ENCODE data around the gene MYL7.

The MYL7 gene

GRCh38 chr7:44116087-44116788 lies 24.9 kb downstream of the MYL7 start:
- Histone ChIP-seq H3K79me2 (ENCODE audit: insufficient read depth, low read depth) (peaks cover 12% of the 10 kb centered on the region; the same call in 1 of the 2 replicates), H3K27ac (no peak overlapping the region), H3K9ac (no peak overlapping the region), H3K4me2 (no peak overlapping the region), H2AFZ (ENCODE audit: low read depth) (no peak overlapping the region), H3K27me3 (ENCODE audit: insufficient read depth, low read depth) (no peaks in the 10 kb centered on the region), H3K36me3 (ENCODE audit: insufficient read depth) (peaks cover 5% of the 10 kb centered on the region; the same call in 1 of the 2 replicates), H3K4me3 (IDR thresholded peaks at IDR 0.05; ENCODE audit: insufficient read depth, low read depth, low read length) (no peak overlapping the region), H4K20me1 (ENCODE audit: insufficient read depth) (no peaks in the 10 kb centered on the region), H3K4me1 (ENCODE audit: low read depth, poor library complexity, severe bottlenecking) (peaks cover 5% of the 10 kb centered on the region)
- TF ChIP-seq, protein P1, sequence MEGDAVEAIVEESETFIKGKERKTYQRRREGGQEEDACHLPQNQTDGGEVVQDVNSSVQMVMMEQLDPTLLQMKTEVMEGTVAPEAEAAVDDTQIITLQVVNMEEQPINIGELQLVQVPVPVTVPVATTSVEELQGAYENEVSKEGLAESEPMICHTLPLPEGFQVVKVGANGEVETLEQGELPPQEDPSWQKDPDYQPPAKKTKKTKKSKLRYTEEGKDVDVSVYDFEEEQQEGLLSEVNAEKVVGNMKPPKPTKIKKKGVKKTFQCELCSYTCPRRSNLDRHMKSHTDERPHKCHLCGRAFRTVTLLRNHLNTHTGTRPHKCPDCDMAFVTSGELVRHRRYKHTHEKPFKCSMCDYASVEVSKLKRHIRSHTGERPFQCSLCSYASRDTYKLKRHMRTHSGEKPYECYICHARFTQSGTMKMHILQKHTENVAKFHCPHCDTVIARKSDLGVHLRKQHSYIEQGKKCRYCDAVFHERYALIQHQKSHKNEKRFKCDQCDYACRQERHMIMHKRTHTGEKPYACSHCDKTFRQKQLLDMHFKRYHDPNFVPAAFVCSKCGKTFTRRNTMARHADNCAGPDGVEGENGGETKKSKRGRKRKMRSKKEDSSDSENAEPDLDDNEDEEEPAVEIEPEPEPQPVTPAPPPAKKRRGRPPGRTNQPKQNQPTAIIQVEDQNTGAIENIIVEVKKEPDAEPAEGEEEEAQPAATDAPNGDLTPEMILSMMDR (conservative IDR thresholded peaks at IDR 0.05; ENCODE audit: low read depth, low read length) = no peak

DNA sequence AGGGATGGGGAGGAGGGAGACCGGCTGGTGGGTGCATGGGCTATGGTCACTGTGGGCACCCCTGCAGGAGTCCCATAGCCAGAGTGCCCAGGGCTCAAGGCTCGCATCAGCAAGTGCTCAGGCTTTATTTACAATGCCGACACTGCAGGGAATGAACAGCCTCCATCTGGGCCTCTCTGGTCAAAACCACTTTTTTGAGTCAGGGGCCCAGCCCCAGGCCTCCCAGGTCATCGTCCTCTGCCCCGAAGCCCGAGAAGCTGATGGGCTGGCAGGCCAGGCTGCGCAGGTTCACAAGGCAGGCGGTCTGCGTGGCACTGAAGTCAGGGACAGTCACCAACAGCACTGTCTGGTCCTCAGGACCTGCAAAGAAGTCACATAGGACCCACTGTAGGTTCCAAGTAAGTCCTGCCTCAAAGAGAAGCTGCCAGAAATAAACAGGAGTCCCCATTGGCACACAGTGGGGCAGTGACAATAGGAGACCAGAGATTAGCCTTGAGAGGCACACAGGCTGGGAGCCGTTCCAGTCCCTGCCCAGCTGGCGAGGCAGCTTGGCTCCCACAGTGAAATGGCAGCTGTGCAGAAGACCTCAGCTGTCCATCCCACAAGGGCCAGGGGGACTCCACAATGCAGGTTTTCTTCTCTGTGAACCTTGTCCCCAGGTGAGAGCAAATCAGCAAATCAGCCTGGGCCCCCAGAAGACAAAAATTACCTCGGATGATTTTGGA lies 26.4 kb downstream of the MYL7 start:
- Histone ChIP-seq H3K4me2 (no peak overlapping the region), H4K20me1 (ENCODE audit: insufficient read depth) (no peaks in the 10 kb centered on the region), H3K4me3 (IDR thresholded peaks at IDR 0.05; ENCODE audit: insufficient read depth, low read depth, low read length) (no peak overlapping the region), H3K27me3 (ENCODE audit: insufficient read depth, low read depth) (no peaks in the 10 kb centered on the region), H3K36me3 (ENCODE audit: insufficient read depth) (no peaks in the 10 kb centered on the region), H3K9ac (no peak overlapping the region), H3K79me2 (ENCODE audit: insufficient read depth, low read depth) (no peaks in the 10 kb centered on the region), H3K4me1 (ENCODE audit: low read depth, poor library complexity, severe bottlenecking) (no peaks in the 10 kb centered on the region), H3K27ac (no peak overlapping the region), H2AFZ (ENCODE audit: low read depth) (no peak overlapping the region)
- TF ChIP-seq, protein P1 (conservative IDR thresholded peaks at IDR 0.05; ENCODE audit: low read depth, low read length) = no peak

- Histone ChIP-seq H3K4me3 (IDR thresholded peaks at IDR 0.05; ENCODE audit: insufficient read depth, low read depth, low read length) (no peak overlapping the region), H3K4me1 (ENCODE audit: low read depth, poor library complexity, severe bottlenecking) (no peaks in the 10 kb centered on the region), H4K20me1 (ENCODE audit: insufficient read depth) (no peaks in the 10 kb centered on the region), H2AFZ (ENCODE audit: low read depth) (no peak overlapping the region), H3K36me3 (ENCODE audit: insufficient read depth) (no peaks in the 10 kb centered on the region), H3K79me2 (ENCODE audit: insufficient read depth, low read depth) (no peaks in the 10 kb centered on the region), H3K4me2 (no peak overlapping the region), H3K9ac (no peak overlapping the region), H3K27ac (no peak overlapping the region), H3K27me3 (ENCODE audit: insufficient read depth, low read depth) (no peaks in the 10 kb centered on the region)
- TF ChIP-seq, protein P1 (conservative IDR thresholded peaks at IDR 0.05; ENCODE audit: low read depth, low read length) = no peak
These were observed 27.3 kb downstream of the MYL7 start for GRCh38 chr7:44113764-44114354.

GRCh38 chr7:44112997-44113763 lies 28.0 kb downstream of the MYL7 start:
- Histone ChIP-seq H3K9ac (no peak overlapping the region), H3K79me2 (ENCODE audit: insufficient read depth, low read depth) (no peaks in the 10 kb centered on the region), H3K4me2 (no peak overlapping the region), H2AFZ (ENCODE audit: low read depth) (no peak overlapping the region), H3K4me3 (IDR thresholded peaks at IDR 0.05; ENCODE audit: insufficient read depth, low read depth, low read length) (no peak overlapping the region), H4K20me1 (ENCODE audit: insufficient read depth) (no peaks in the 10 kb centered on the region), H3K4me1 (ENCODE audit: low read depth, poor library complexity, severe bottlenecking) (no peaks in the 10 kb centered on the region), H3K27ac (no peak overlapping the region), H3K36me3 (ENCODE audit: insufficient read depth) (no peaks in the 10 kb centered on the region), H3K27me3 (ENCODE audit: insufficient read depth, low read depth) (no peaks in the 10 kb centered on the region)
- TF ChIP-seq, protein P1 (conservative IDR thresholded peaks at IDR 0.05; ENCODE audit: low read depth, low read length) = no peak
